H9 (cell line): ENCODE measurements around the gene F12. TPM values are rescaled to one million over a fixed set of nuclear protein-coding genes. Genes with fewer than 3 reads are reported as not detected.

Experiments used
- DNase-seq: peaks from one replicate; pipeline ENCODE4 v3.0.0-alpha.2; 2017
- H2AFZ ChIP-seq: one replicate; pipeline ENCODE4 v1.6.1; 2013; ENCODE audit warnings: mild to moderate bottlenecking, low read length, control low read depth, moderate library complexity
- H2AK5ac ChIP-seq: 2 replicates; pipeline ENCODE4 v1.6.1; 2013; ENCODE audit warnings: low read length, control low read depth, mixed read lengths; ENCODE audit not compliant: insufficient read length
- H2BK120ac ChIP-seq: one replicate; pipeline ENCODE4 v1.6.1; 2013; ENCODE audit warnings: low read depth, mild to moderate bottlenecking, low read length, control low read depth, inconsistent platforms; ENCODE audit not compliant: poor library complexity, severe bottlenecking
- H2BK12ac ChIP-seq: 2 replicates; pipeline ENCODE4 v1.6.1; 2013; ENCODE audit warnings: low read length, control low read depth, mixed read lengths, low read depth; ENCODE audit not compliant: insufficient read length
- H2BK15ac ChIP-seq: 2 replicates; pipeline ENCODE4 v1.6.1; 2013; ENCODE audit warnings: low read depth, low read length, control low read depth
- H2BK20ac ChIP-seq: one replicate; pipeline ENCODE4 v1.6.1; 2013; ENCODE audit warnings: low read depth, mild to moderate bottlenecking, low read length, control low read depth, inconsistent platforms; ENCODE audit not compliant: poor library complexity, severe bottlenecking
- H2BK5ac ChIP-seq: 2 replicates; pipeline ENCODE4 v1.6.1; 2013; ENCODE audit warnings: low read length, control low read depth, mixed read lengths; ENCODE audit not compliant: insufficient read length
- H3K14ac ChIP-seq: 2 replicates; pipeline ENCODE4 v1.6.1; 2013; ENCODE audit warnings: low read length, control low read depth; ENCODE audit not compliant: insufficient read depth
- H3K18ac ChIP-seq: 2 replicates; pipeline ENCODE4 v1.6.1; 2013; ENCODE audit warnings: low read depth, mild to moderate bottlenecking, mixed read lengths, low read length, control low read depth; ENCODE audit not compliant: insufficient read length
- H3K23ac ChIP-seq: 2 replicates; pipeline ENCODE4 v1.6.1; 2013; ENCODE audit warnings: low read length, control low read depth, mixed read lengths, low read depth; ENCODE audit not compliant: insufficient read length
- H3K23me2 ChIP-seq: 2 replicates; pipeline ENCODE4 v1.6.1; 2013; ENCODE audit warnings: low read depth, mild to moderate bottlenecking, mixed read lengths, low read length, control low read depth; ENCODE audit not compliant: insufficient read length, poor library complexity, severe bottlenecking
- H3K27ac ChIP-seq: 2 replicates; pipeline ENCODE4 v1.5.1; 2013; ENCODE audit warnings: low read length, control low read depth, mixed read lengths, low read depth; ENCODE audit not compliant: insufficient read length
- H3K27me3 ChIP-seq: 2 replicates; pipeline ENCODE4 v1.6.1; 2013; ENCODE audit warnings: low read length, control low read depth, inconsistent platforms; ENCODE audit not compliant: insufficient read depth
- H3K4ac ChIP-seq: 2 replicates; pipeline ENCODE4 v1.6.1; 2013; ENCODE audit warnings: low read depth, mild to moderate bottlenecking, control low read depth, inconsistent platforms, low read length, moderate library complexity
- H3K4me1 ChIP-seq: 2 replicates; pipeline ENCODE4 v1.6.1; 2013; ENCODE audit warnings: low read length, control low read depth, inconsistent platforms; ENCODE audit not compliant: insufficient read depth
- H3K4me2 ChIP-seq: 2 replicates; pipeline ENCODE4 v1.6.1; 2013; ENCODE audit warnings: low read length, control low read depth, mixed read lengths; ENCODE audit not compliant: insufficient read length, insufficient read depth
- H3K56ac ChIP-seq: 2 replicates; pipeline ENCODE4 v1.6.1; 2013; ENCODE audit warnings: low read depth, mild to moderate bottlenecking, mixed read lengths, low read length, control low read depth; ENCODE audit not compliant: insufficient read length
- H3K79me1 ChIP-seq: 2 replicates; pipeline ENCODE4 v1.6.1; 2013; ENCODE audit warnings: low read depth, mild to moderate bottlenecking, moderate library complexity, low read length, control low read depth, inconsistent platforms; ENCODE audit not compliant: insufficient read depth, poor library complexity, severe bottlenecking
- H3K79me2 ChIP-seq: 2 replicates; pipeline ENCODE4 v1.6.1; 2013; ENCODE audit warnings: low read length, control low read depth, inconsistent platforms; ENCODE audit not compliant: insufficient read depth
- H3K9ac ChIP-seq: 2 replicates; pipeline ENCODE4 v1.6.1; 2013; ENCODE audit warnings: low read length, control low read depth, mixed read lengths; ENCODE audit not compliant: insufficient read length; ENCODE audit errors: extremely low read depth
- H3K9me3 ChIP-seq: one replicate; pipeline ENCODE4 v1.6.1; 2013; ENCODE audit warnings: low read depth, low read length, inconsistent platforms; ENCODE audit not compliant: control insufficient read depth
- H3T11ph ChIP-seq: one replicate; pipeline ENCODE4 v1.6.1; 2013; ENCODE audit warnings: mild to moderate bottlenecking, low read length, control low read depth, inconsistent platforms
- H4K20me1 ChIP-seq: one replicate; pipeline ENCODE4 v1.6.1; 2013; ENCODE audit not compliant: control insufficient read depth, insufficient read length, insufficient read depth
- H4K5ac ChIP-seq: 2 replicates; pipeline ENCODE4 v1.6.1; 2013; ENCODE audit warnings: low read depth, mild to moderate bottlenecking, mixed read lengths, low read length, control low read depth; ENCODE audit not compliant: insufficient read length
- H4K8ac ChIP-seq: replicated peaks from 2 replicates; pipeline ENCODE4 v1.6.1; 2013; ENCODE audit warnings: low read length, control low read depth, mixed read lengths, low read depth; ENCODE audit not compliant: insufficient read length
- H4K91ac ChIP-seq: 2 replicates; pipeline ENCODE4 v1.6.1; 2013; ENCODE audit warnings: low read depth, mild to moderate bottlenecking, moderate library complexity, mixed read lengths, low read length, control low read depth; ENCODE audit not compliant: insufficient read length
- H3K27ac Mint-ChIP-seq, 3 experiments: 2 replicates in 2 of 3; 3 replicates in 1 of 3; pipeline ENCODE4 v1.8.0; 2020 to 2021; ENCODE audit warnings: mixed read lengths in 3 of 3, mild to moderate bottlenecking in 1 of 3, moderate library complexity in 1 of 3
- H3K27me3 Mint-ChIP-seq: 2 replicates; pipeline ENCODE4 v1.8.0; 2021; ENCODE audit warnings: low read depth, mild to moderate bottlenecking, moderate library complexity, mixed read lengths
- H3K36me3 Mint-ChIP-seq, 3 experiments: 2 replicates in 2 of 3; 3 replicates in 1 of 3; pipeline ENCODE4 v1.8.0; 2020 to 2021; ENCODE audit warnings: low read depth in 3 of 3, mixed read lengths in 3 of 3; ENCODE audit not compliant: insufficient read depth in 1 of 3
- H3K4me1 Mint-ChIP-seq, 2 experiments: 2 replicates each; pipeline ENCODE4 v1.8.0; 2020; ENCODE audit warnings: mixed read lengths in 2 of 2
- H3K4me3 Mint-ChIP-seq, 2 experiments: 2 replicates in 1 of 2; 3 replicates in 1 of 2; pipeline ENCODE4 v1.8.0; 2020 to 2021; ENCODE audit warnings: mild to moderate bottlenecking in 2 of 2, mixed read lengths in 2 of 2, moderate library complexity in 1 of 2
- H3K9me3 Mint-ChIP-seq, 2 experiments: 2 replicates in 1 of 2; 3 replicates in 1 of 2; pipeline ENCODE4 v1.8.0; 2020; ENCODE audit warnings: mild to moderate bottlenecking in 2 of 2, mixed read lengths in 2 of 2, moderate library complexity in 1 of 2
- CTCF ChIP-seq: fragments of 200-600 bp; sonication (generic); conservative IDR thresholded peaks from 3 replicates; pipeline ENCODE4 v1.8.0; 2021; ENCODE audit warnings: antibody characterized with exemption, mild to moderate bottlenecking
- WGBS: extraction: QIAGEN DNeasy Blood & Tissue Kit; methylation state at CpG from one replicate; pipeline ENCODE4 v1.1.7; 2013; ENCODE audit warnings: missing lambda C conversion rate, low lambda C conversion rate, mixed read lengths; ENCODE audit not compliant: insufficient read length; ENCODE audit errors: extremely low coverage; 5-methylcytosine and 5-hydroxymethylcytosine counted together
- total RNA-seq: library from RNA; stranded (reverse); gene quantifications from 2 replicates; pipeline ENCODE4 v1.2.1, GENCODE V29; 2021

Gene F12
- total RNA-seq, 1 experiment from 2014 or later: 3.5 TPM

- Histone ChIP-seq H3K79me2 (no peaks in the 10 kb centered on the region), H3K18ac (no peak overlapping the region), H3K14ac (no peak overlapping the region), H3T11ph (no peak overlapping the region), H3K4me1 (no peaks in the 10 kb centered on the region), H3K27ac (no peak overlapping the region), H3K4ac (no peak overlapping the region), H2BK12ac (no peak overlapping the region), H2AK5ac (no peak overlapping the region), H3K4me2 (no peak overlapping the region), H3K23me2 (no peaks in the 10 kb centered on the region), H3K79me1 (no peaks in the 10 kb centered on the region), H2BK15ac (no peak overlapping the region), H3K27me3 (no peaks in the 10 kb centered on the region; the same call in 1 of the 2 replicates), H3K23ac (no peak overlapping the region), H2BK20ac (no peak overlapping the region), H4K8ac (no peak overlapping the region), H3K9ac (no peak overlapping the region), H4K20me1 (no peaks in the 10 kb centered on the region), H4K91ac (no peak overlapping the region), H3K9me3 (no peaks in the 10 kb centered on the region), H2BK120ac (no peak overlapping the region), H3K56ac (no peak overlapping the region), H2BK5ac (no peak overlapping the region), H4K5ac (no peak overlapping the region), H2AFZ (no peak overlapping the region)
- no peak for DNase-seq
- H3K4me3 Mint-ChIP-seq: no peak overlapping the region
- no CpG with 5 or more reads among the region's 8 CpGs for WGBS
- H3K27me3 Mint-ChIP-seq: peaks cover 76% of the 10 kb centered on the region
- no peaks in the 10 kb centered on the region; a peak in 1 of 5 replicates for H3K9me3 Mint-ChIP-seq
- peaks cover 24 to 27% of the 10 kb centered on the region in 2 experiments for H3K4me1 Mint-ChIP-seq
- TF ChIP-seq CTCF: no peak
- H3K27ac Mint-ChIP-seq: no peak overlapping the region
- no peaks in the 10 kb centered on the region for H3K36me3 Mint-ChIP-seq
Measured at GRCh38 chr5:177386542-177386941, 22.8 kb downstream of the F12 start.
